Anterior cingulate cortex (tissue), 58 donors: Measurements from ENCODE around the gene ADCY5.

Source experiments
- DNase-seq, 58 donors: peaks; one replicate each; lab custom pipeline; 2025; lab: John Stamatoyannopoulos, UW

Gene ADCY5

GRCh38 chr3:123313889-123314288 lies 135.0 kb downstream of the ADCY5 start:
- no peak for DNase-seq

- no peak for DNase-seq
Observed at GRCh38 chr3:123312331-123313265, 136.3 kb downstream of the ADCY5 start.

GRCh38 chr3:123311201-123311600 lies 137.7 kb downstream of the ADCY5 start:
- DNase-seq: no peak

GRCh38 chr3:123310741-123311140 lies 138.1 kb downstream of the ADCY5 start:
- no peak for DNase-seq

GRCh38 chr3:123310186-123310585 lies 138.7 kb downstream of the ADCY5 start:
- DNase-seq: no peak

- DNase-seq: no peak
Observed at GRCh38 chr3:123307064-123307463, 141.8 kb downstream of the ADCY5 start.

GRCh38 chr3:123305192-123305591 lies 143.7 kb downstream of the ADCY5 start:
- peak in 1 of 58 donors; percentile 8 for DNase-seq

GRCh38 chr3:123303976-123304560 lies 144.8 kb downstream of the ADCY5 start:
- DNase-seq: no peak

GRCh38 chr3:123302961-123303360 lies 145.9 kb downstream of the ADCY5 start:
- DNase-seq: no peak

- no peak for DNase-seq
Observed at GRCh38 chr3:123301331-123302184, 147.3 kb downstream of the ADCY5 start.

GRCh38 chr3:123300583-123300982 lies 148.3 kb downstream of the ADCY5 start:
- no peak for DNase-seq

- DNase-seq: no peak
Observed at GRCh38 chr3:123300056-123300455, 148.8 kb downstream of the ADCY5 start.

GRCh38 chr3:123299581-123299980 lies 149.3 kb downstream of the ADCY5 start:
- DNase-seq: no peak

GRCh38 chr3:123298903-123299302 lies 150.0 kb downstream of the ADCY5 start:
- DNase-seq: no peak

- no peak for DNase-seq
Observed at GRCh38 chr3:123297627-123297899, 151.3 kb downstream of the ADCY5 start.

GRCh38 chr3:123296836-123297626 lies 151.9 kb downstream of the ADCY5 start:
- DNase-seq: no peak

GRCh38 chr3:123296261-123296660 lies 152.6 kb downstream of the ADCY5 start:
- no peak for DNase-seq

- DNase-seq: no peak
Observed at GRCh38 chr3:123295901-123296250, 153.0 kb downstream of the ADCY5 start.

GRCh38 chr3:123295171-123295900 lies 153.6 kb downstream of the ADCY5 start:
- no peak for DNase-seq
